ENCODE measurements around the gene BCL2L13.

The BCL2L13 gene

GRCh38 chr22:17738386-17739128, 100.0 kb downstream of the BCL2L13 start:
- DNase-seq (ENCODE audit: insufficient read length, low spot score) (no peak), FAIRE-seq (no peak)
- no peak for TF ChIP-seq CTCF (IDR thresholded peaks at IDR 0.05; ENCODE audit: insufficient read depth, missing control alignments)

GRCh38 chr22:17739196-17739975, 100.8 kb downstream of the BCL2L13 start:
- FAIRE-seq: no peak
- TF ChIP-seq CTCF (IDR thresholded peaks at IDR 0.05; ENCODE audit: insufficient read depth, missing control alignments): no peak
- DNase-seq (ENCODE audit: insufficient read length, low spot score): no peak

- TF ChIP-seq CTCF (IDR thresholded peaks at IDR 0.05; ENCODE audit: insufficient read depth, missing control alignments): no peak
- DNase-seq (ENCODE audit: insufficient read length, low spot score): no peak
- no peak for FAIRE-seq
Measured at GRCh38 chr22:17741866-17742526, 103.4 kb downstream of the BCL2L13 start.

- FAIRE-seq: no peak
Measured at GRCh38 chr22:17742527-17742902, 104.0 kb downstream of the BCL2L13 start.

GRCh38 chr22:17743661-17744411, 105.3 kb downstream of the BCL2L13 start:
- FAIRE-seq (no peak), DNase-seq (ENCODE audit: insufficient read length, low spot score) (no peak)
- no peak for TF ChIP-seq CTCF (IDR thresholded peaks at IDR 0.05; ENCODE audit: insufficient read depth, missing control alignments)

More at GRCh38 chr22:17742527-17742902, 104.0 kb downstream of the BCL2L13 start:
- peak; percentile 83 for TF ChIP-seq CTCF (IDR thresholded peaks at IDR 0.05; ENCODE audit: insufficient read depth, missing control alignments)
- DNase-seq (ENCODE audit: insufficient read length, low spot score): peak; percentile 95

GRCh38 chr22:17744430-17744829, 105.9 kb downstream of the BCL2L13 start:
- TF ChIP-seq CTCF (IDR thresholded peaks at IDR 0.05; ENCODE audit: insufficient read depth, missing control alignments): no peak
- DNase-seq (ENCODE audit: insufficient read length, low spot score) (no peak), FAIRE-seq (no peak)
